ENCODE measurements around the gene TGFBR3. TPM values are rescaled to one million over a fixed set of nuclear protein-coding genes. Genes with fewer than 3 reads are reported as not detected.
A peak's percentile ranks its signal among the peaks of the same experiment; 100 is the strongest.

TGFBR3 gene
- total and polyA plus RNA-seq, 2 experiments from 2014 or later, result 46.8 to 68.3 TPM

DNA sequence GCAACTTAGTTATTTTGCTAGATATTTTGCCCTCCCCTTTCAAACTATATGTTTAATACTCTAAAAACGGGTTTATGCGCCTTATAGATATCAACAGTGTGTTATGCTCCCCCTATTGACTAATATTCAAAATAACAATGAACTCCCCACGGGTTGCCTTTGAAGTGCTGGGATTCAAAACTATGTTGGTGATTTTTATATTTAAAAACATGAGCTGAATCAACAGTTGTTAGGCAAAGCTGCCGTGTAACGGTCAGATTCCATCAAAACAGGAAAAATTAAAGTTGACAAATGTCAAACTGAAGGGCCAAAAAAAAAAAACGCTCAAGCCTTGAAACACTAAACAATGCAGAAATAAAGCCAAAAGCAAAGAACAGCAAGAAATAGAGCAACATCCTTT is 2.5 kb downstream of the TGFBR3 start:
- Histone ChIP-seq H3K27me3 (no peaks in the 10 kb centered on the region), H3K4me1 (ENCODE audit: insufficient read depth) (no peaks in the 10 kb centered on the region), H3K36me3 (replicated peaks; ENCODE audit: insufficient read depth, low read depth) (no peaks in the 10 kb centered on the region), H3K27ac (no peak overlapping the region), H3K4me2 (peak overlapping the region; percentile 89), H4K20me1 (ENCODE audit: insufficient read depth, poor library complexity, severe bottlenecking) (peaks cover 18% of the 10 kb centered on the region), H3K9me3 (ENCODE audit: low read depth) (no peaks in the 10 kb centered on the region), H3K4me3 (no peak overlapping the region), H2AFZ (no peak overlapping the region), H3K9me2 (replicated peaks; ENCODE audit: insufficient read depth) (no peaks in the 10 kb centered on the region), H3K79me2 (peaks cover 64% of the 10 kb centered on the region)
- 59% methylated on average over 6 of the region's 6 CpGs for WGBS (ENCODE audit: low lambda C conversion rate, missing lambda C conversion rate)
- DNase-seq (ENCODE audit: low spot score), result peak; percentile 28
- no peak for TF ChIP-seq EZH2phosphoT487 (IDR thresholded peaks at IDR 0.05; ENCODE audit: low read depth, severe bottlenecking, unreplicated experiment)
- TF ChIP-seq EZH2 (IDR thresholded peaks at IDR 0.05; ENCODE audit: borderline replicate concordance), result no peak
- TF ChIP-seq, protein P1, sequence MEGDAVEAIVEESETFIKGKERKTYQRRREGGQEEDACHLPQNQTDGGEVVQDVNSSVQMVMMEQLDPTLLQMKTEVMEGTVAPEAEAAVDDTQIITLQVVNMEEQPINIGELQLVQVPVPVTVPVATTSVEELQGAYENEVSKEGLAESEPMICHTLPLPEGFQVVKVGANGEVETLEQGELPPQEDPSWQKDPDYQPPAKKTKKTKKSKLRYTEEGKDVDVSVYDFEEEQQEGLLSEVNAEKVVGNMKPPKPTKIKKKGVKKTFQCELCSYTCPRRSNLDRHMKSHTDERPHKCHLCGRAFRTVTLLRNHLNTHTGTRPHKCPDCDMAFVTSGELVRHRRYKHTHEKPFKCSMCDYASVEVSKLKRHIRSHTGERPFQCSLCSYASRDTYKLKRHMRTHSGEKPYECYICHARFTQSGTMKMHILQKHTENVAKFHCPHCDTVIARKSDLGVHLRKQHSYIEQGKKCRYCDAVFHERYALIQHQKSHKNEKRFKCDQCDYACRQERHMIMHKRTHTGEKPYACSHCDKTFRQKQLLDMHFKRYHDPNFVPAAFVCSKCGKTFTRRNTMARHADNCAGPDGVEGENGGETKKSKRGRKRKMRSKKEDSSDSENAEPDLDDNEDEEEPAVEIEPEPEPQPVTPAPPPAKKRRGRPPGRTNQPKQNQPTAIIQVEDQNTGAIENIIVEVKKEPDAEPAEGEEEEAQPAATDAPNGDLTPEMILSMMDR (IDR thresholded peaks at IDR 0.05; ENCODE audit: poor library complexity), result peak; percentile 55

- DNase-seq (ENCODE audit: low spot score), result no peak
- Histone ChIP-seq H3K27ac (no peak overlapping the region), H4K20me1 (ENCODE audit: insufficient read depth, poor library complexity, severe bottlenecking) (peaks cover 25% of the 10 kb centered on the region), H3K79me2 (peaks cover 84% of the 10 kb centered on the region), H3K36me3 (replicated peaks; ENCODE audit: insufficient read depth, low read depth) (no peaks in the 10 kb centered on the region), H3K27me3 (no peaks in the 10 kb centered on the region), H3K9me2 (replicated peaks; ENCODE audit: insufficient read depth) (no peaks in the 10 kb centered on the region), H3K4me1 (ENCODE audit: insufficient read depth) (no peaks in the 10 kb centered on the region), H3K4me3 (no peak overlapping the region), H3K4me2 (no peak overlapping the region), H3K9me3 (ENCODE audit: low read depth) (no peaks in the 10 kb centered on the region), H2AFZ (no peak overlapping the region)
- WGBS (ENCODE audit: low lambda C conversion rate, missing lambda C conversion rate), result 97% methylated on average over 3 of the region's 3 CpGs
- TF ChIP-seq, protein P1 (IDR thresholded peaks at IDR 0.05; ENCODE audit: poor library complexity), result no peak
- TF ChIP-seq EZH2phosphoT487 (IDR thresholded peaks at IDR 0.05; ENCODE audit: low read depth, severe bottlenecking, unreplicated experiment), result no peak
- TF ChIP-seq EZH2 (IDR thresholded peaks at IDR 0.05; ENCODE audit: borderline replicate concordance), result no peak
Observed at GRCh38 chr1:91881280-91881679, 4.7 kb downstream of the TGFBR3 start.

GRCh38 chr1:91879733-91880132 is 6.2 kb downstream of the TGFBR3 start:
- no peak overlapping the region for H2AFZ ChIP-seq
- no peak overlapping the region for H3K4me3 ChIP-seq
- no peaks in the 10 kb centered on the region for H3K27me3 ChIP-seq
- DNase-seq (ENCODE audit: low spot score), result no peak
- no peaks in the 10 kb centered on the region for H3K36me3 ChIP-seq (replicated peaks; ENCODE audit: insufficient read depth, low read depth)
- peaks cover 92% of the 10 kb centered on the region for H3K79me2 ChIP-seq
- H3K4me1 ChIP-seq (ENCODE audit: insufficient read depth), result no peaks in the 10 kb centered on the region
- H3K27ac ChIP-seq, result no peak overlapping the region
- no peaks in the 10 kb centered on the region for H3K9me3 ChIP-seq (ENCODE audit: low read depth)
- peaks cover 25% of the 10 kb centered on the region for H4K20me1 ChIP-seq (ENCODE audit: insufficient read depth, poor library complexity, severe bottlenecking)
- H3K4me2 ChIP-seq, result no peak overlapping the region
- H3K9me2 ChIP-seq (replicated peaks; ENCODE audit: insufficient read depth), result no peaks in the 10 kb centered on the region
- TF ChIP-seq, protein P1 (IDR thresholded peaks at IDR 0.05; ENCODE audit: poor library complexity), result no peak
- TF ChIP-seq EZH2 (IDR thresholded peaks at IDR 0.05; ENCODE audit: borderline replicate concordance), result no peak
- no peak for TF ChIP-seq EZH2phosphoT487 (IDR thresholded peaks at IDR 0.05; ENCODE audit: low read depth, severe bottlenecking, unreplicated experiment)
